CD14-positive monocyte (primary cell): Measurements from ENCODE around the gene RIMS3. TPM values are rescaled to one million over a fixed set of nuclear protein-coding genes. Genes with fewer than 3 reads are reported as not detected.

Source experiments
- DNase-seq, 3 donors: peaks; one replicate each; pipeline ENCODE4 v3.0.0-alpha.2; 2011 to 2022
- H2AFZ ChIP-seq: 2 replicates; pipeline ENCODE4 v1.6.0; 2012; ENCODE audit warnings: mild to moderate bottlenecking, low read depth, low read length, inconsistent platforms; ENCODE audit not compliant: insufficient read depth, poor library complexity, severe bottlenecking
- H3K27ac ChIP-seq, 2 donors: 1 replicate in 1 of 2; 2 replicates in 1 of 2; pipeline ENCODE4 v1.5.1; 2012 to 2013; ENCODE audit warnings: low read length in 2 of 2, control low read depth in 1 of 2, inconsistent platforms in 1 of 2, low read depth in 1 of 2, mild to moderate bottlenecking in 1 of 2
- H3K27me3 ChIP-seq, 2 donors: one replicate each; pipeline versions ENCODE4 v1.6.0 to v1.6.1; 2011 to 2013; ENCODE audit warnings: low read length in 2 of 2; ENCODE audit not compliant: control insufficient read depth in 2 of 2, insufficient read depth in 2 of 2
- H3K36me3 ChIP-seq, 2 donors: replicated peaks in 1 of 2; 1 replicate in 1 of 2; 2 replicates in 1 of 2; pipeline versions ENCODE4 v1.5.1 to v1.6.1; 2012 to 2013; ENCODE audit warnings: low read length in 2 of 2, control low read depth in 1 of 2, inconsistent platforms in 1 of 2, mild to moderate bottlenecking in 1 of 2; ENCODE audit not compliant: insufficient read depth in 2 of 2, control insufficient read depth in 1 of 2
- H3K4me1 ChIP-seq, 2 donors: 1 replicate in 1 of 2; 2 replicates in 1 of 2; pipeline versions ENCODE4 v1.5.1 to v1.6.1; 2012 to 2013; ENCODE audit warnings: low read length in 2 of 2, control low read depth in 1 of 2, inconsistent platforms in 1 of 2, mild to moderate bottlenecking in 1 of 2, moderate library complexity in 1 of 2; ENCODE audit not compliant: insufficient read depth in 2 of 2, control insufficient read depth in 1 of 2
- H3K4me2 ChIP-seq: replicated peaks from 2 replicates; pipeline ENCODE3; 2012; ENCODE audit warnings: low read length, moderate library complexity, mild to moderate bottlenecking; ENCODE audit not compliant: poor library complexity, severe bottlenecking; ENCODE audit errors: extremely low read depth
- H3K4me3 ChIP-seq, 3 experiments: fragments of 200-600 bp in 1 of 3; sonication (generic) in 1 of 3; replicated peaks in 1 of 3; 1 replicate in 2 of 3; 2 replicates in 1 of 3; pipeline ENCODE4 v1.5.1; 2011 to 2013; ENCODE audit warnings: low read length in 3 of 3, mild to moderate bottlenecking in 3 of 3, control low read depth in 2 of 3, low read depth in 2 of 3, inconsistent platforms in 1 of 3, moderate library complexity in 1 of 3
- H3K79me2 ChIP-seq: 2 replicates; pipeline ENCODE4 v1.6.0; 2012; ENCODE audit warnings: mild to moderate bottlenecking, control low read depth, inconsistent platforms, low read length, moderate library complexity; ENCODE audit not compliant: insufficient read depth
- H3K9ac ChIP-seq: 2 replicates; pipeline ENCODE4 v1.6.0; 2017; ENCODE audit warnings: low read length, mild to moderate bottlenecking; ENCODE audit not compliant: insufficient read depth, poor library complexity, severe bottlenecking
- H3K9me3 ChIP-seq, 2 donors: replicated peaks in 1 of 2; 1 replicate in 1 of 2; 2 replicates in 1 of 2; pipeline versions ENCODE4 v1.5.1 to v1.6.1; 2012 to 2013; ENCODE audit warnings: low read length in 2 of 2, control low read depth in 1 of 2; ENCODE audit not compliant: control insufficient read depth in 1 of 2, insufficient read depth in 1 of 2
- H4K20me1 ChIP-seq: 2 replicates; pipeline ENCODE4 v1.6.0; 2012; ENCODE audit warnings: mild to moderate bottlenecking, low read length, control low read depth, moderate library complexity; ENCODE audit not compliant: insufficient read depth
- H3K27ac Mint-ChIP-seq, 7 donors: one replicate each; pipeline ENCODE4 v1.8.0; 2020; ENCODE audit warnings: mild to moderate bottlenecking in 7 of 7, mixed read lengths in 7 of 7, moderate library complexity in 6 of 7, inconsistent platforms in 2 of 7
- H3K27me3 Mint-ChIP-seq, 3 donors: one replicate each; pipeline ENCODE4 v1.8.0; 2021 to 2022; ENCODE audit warnings: low read depth in 3 of 3, mild to moderate bottlenecking in 3 of 3, mixed read lengths in 3 of 3, moderate library complexity in 3 of 3, inconsistent platforms in 1 of 3
- H3K36me3 Mint-ChIP-seq, 2 donors: one replicate each; pipeline ENCODE4 v1.8.0; 2020; ENCODE audit warnings: mixed read lengths in 2 of 2, inconsistent platforms in 1 of 2, mild to moderate bottlenecking in 1 of 2
- H3K4me1 Mint-ChIP-seq: one replicate; pipeline ENCODE4 v1.8.0; 2020; ENCODE audit warnings: mild to moderate bottlenecking, mixed read lengths
- H3K4me3 Mint-ChIP-seq, 2 donors: one replicate each; pipeline ENCODE4 v1.8.0; 2020; ENCODE audit warnings: mild to moderate bottlenecking in 2 of 2, mixed read lengths in 2 of 2, moderate library complexity in 1 of 2
- H3K9me3 Mint-ChIP-seq, 7 donors: one replicate each; pipeline ENCODE4 v1.8.0; 2020 to 2022; ENCODE audit warnings: mixed read lengths in 7 of 7, mild to moderate bottlenecking in 6 of 7, moderate library complexity in 6 of 7, inconsistent platforms in 2 of 7
- CTCF ChIP-seq: fragments of 200-600 bp; IDR thresholded peaks from one replicate; pipeline ENCODE4 v1.8.0; 2022; ENCODE audit warnings: antibody characterized with exemption, mild to moderate bottlenecking
- WGBS: methylation state at CpG from one replicate; pipeline ENCODE4 v1.1.5; 2013; ENCODE audit warnings: missing lambda C conversion rate; ENCODE audit not compliant: insufficient coverage; 5-methylcytosine and 5-hydroxymethylcytosine counted together
- intact Hi-C, 2 donors: fragments of 100-400 bp; cut with micrococcal nuclease; formaldehyde crosslinking; loops; one replicate each; pipeline versions ENCODE4 v1.15.0 to v1.15.1; 2023
- polyA plus RNA-seq, 3 donors: library from polyadenylated mRNA; depleted of rRNA in 1 of 3; unstranded in 2 of 3; stranded (reverse) in 1 of 3; fragments of 300-500 nt in 2 of 3; fragments of >200 nt in 1 of 3; fragmentation: Illumina TruSeq in 2 of 3; gene quantifications; 1 replicate in 2 of 3; 2 replicates in 1 of 3; pipeline ENCODE4 v1.2.3, GENCODE V29; 2012 to 2021

RIMS3 gene
- polyA plus RNA-seq, 3 donors, result 0.15 to 1.0 (median 0.26) TPM

- Mint-ChIP-seq H3K36me3 (peaks cover 0 to 5% of the 10 kb centered on the region in 2 donors), H3K4me3 (no peak overlapping the region), H3K4me1 (peaks cover 12% of the 10 kb centered on the region), H3K27me3 (peaks cover 2 to 4% (median 2%) of the 10 kb centered on the region in 3 donors), H3K27ac (no peak overlapping the region), H3K9me3 (peaks cover 11 to 26% (median 23%) of the 10 kb centered on the region in 7 donors)
- Histone ChIP-seq H3K79me2 (no peaks in the 10 kb centered on the region), H2AFZ (no peak overlapping the region), H3K36me3 (no peaks in the 10 kb centered on the region), H3K4me1 (peaks cover 6 to 14% of the 10 kb centered on the region in 2 donors), H3K9ac (no peak overlapping the region), H3K4me3 (no peak overlapping the region), H3K9me3 (peaks cover 18 to 20% of the 10 kb centered on the region in 2 donors), H4K20me1 (no peaks in the 10 kb centered on the region), H3K27ac (no peak overlapping the region), H3K4me2 (no peak overlapping the region), H3K27me3 (no peaks in the 10 kb centered on the region)
- intact Hi-C loops, result loop anchor here in 1 of 2 donors (5.0 to 10.0 kb wide), 2 partner anchors 55 to 342 kb away; partner anchors contain the start of gene RIMS3
- peak; percentile 44 to 60 (median 58) for DNase-seq
- TF ChIP-seq CTCF, result peak; percentile 89
- WGBS, result 53% methylated on average over 9 of the region's 11 CpGs
Observed at GRCh38 chr1:40612345-40612831, 53.1 kb downstream of the RIMS3 start.

DNA sequence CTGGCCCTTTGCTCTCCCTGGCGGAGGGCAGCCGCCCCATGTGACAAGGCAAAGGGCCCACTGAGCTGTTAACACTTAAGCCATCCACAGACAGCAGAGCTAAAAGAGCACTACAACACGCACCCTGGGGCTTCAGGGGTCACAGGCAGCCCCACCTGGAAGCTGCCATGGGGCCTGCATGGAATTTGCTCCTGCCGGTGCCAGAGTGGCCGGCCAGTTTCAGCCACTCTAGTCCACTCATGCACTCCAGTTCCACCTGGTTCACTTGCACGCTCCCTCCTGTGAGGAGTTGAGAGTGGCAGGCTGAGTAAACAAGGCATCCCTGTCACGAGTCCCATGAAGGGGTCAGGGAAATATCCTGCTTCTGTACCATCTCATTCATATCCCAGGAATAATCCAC is 55.3 kb downstream of the RIMS3 start:
- H2AFZ ChIP-seq, result no peak overlapping the region
- peaks cover 18 to 20% of the 10 kb centered on the region in 2 donors for H3K9me3 ChIP-seq
- no peak overlapping the region for H3K27ac ChIP-seq
- H3K4me2 ChIP-seq, result no peak overlapping the region
- 91% methylated on average over 3 of the region's 7 CpGs for WGBS
- H4K20me1 ChIP-seq, result no peaks in the 10 kb centered on the region
- H3K79me2 ChIP-seq, result no peaks in the 10 kb centered on the region
- no peak overlapping the region for H3K27ac Mint-ChIP-seq
- TF ChIP-seq CTCF, result no peak
- no peak overlapping the region for H3K9ac ChIP-seq
- peaks cover 13 to 27% of the 10 kb centered on the region in 2 donors for H3K4me1 ChIP-seq
- no peak overlapping the region for H3K4me3 ChIP-seq
- H3K36me3 Mint-ChIP-seq, result peaks cover 0 to 5% of the 10 kb centered on the region in 2 donors
- no peaks in the 10 kb centered on the region for H3K36me3 ChIP-seq
- intact Hi-C loops, result loop anchor here in 1 of 2 donors (5.0 to 10.0 kb wide), 2 partner anchors 57 to 345 kb away; partner anchors contain the start of gene RIMS3
- H3K4me3 Mint-ChIP-seq, result no peak overlapping the region
- H3K27me3 ChIP-seq, result no peaks in the 10 kb centered on the region
- H3K9me3 Mint-ChIP-seq, result peaks cover 11 to 28% (median 24%) of the 10 kb centered on the region in 7 donors
- DNase-seq, result no peak
- H3K27me3 Mint-ChIP-seq, result peaks cover 0 to 4% (median 2%) of the 10 kb centered on the region in 3 donors
- H3K4me1 Mint-ChIP-seq, result peaks cover 21% of the 10 kb centered on the region
